ENCODE results near the gene SYNGAP1. TPM values are rescaled to one million over a fixed set of nuclear protein-coding genes. Genes with fewer than 3 reads are reported as not detected.

SYNGAP1 gene
- total and polyA plus RNA-seq, 4 donors = 0.32 to 1.8 (median 1.1) TPM

DNA sequence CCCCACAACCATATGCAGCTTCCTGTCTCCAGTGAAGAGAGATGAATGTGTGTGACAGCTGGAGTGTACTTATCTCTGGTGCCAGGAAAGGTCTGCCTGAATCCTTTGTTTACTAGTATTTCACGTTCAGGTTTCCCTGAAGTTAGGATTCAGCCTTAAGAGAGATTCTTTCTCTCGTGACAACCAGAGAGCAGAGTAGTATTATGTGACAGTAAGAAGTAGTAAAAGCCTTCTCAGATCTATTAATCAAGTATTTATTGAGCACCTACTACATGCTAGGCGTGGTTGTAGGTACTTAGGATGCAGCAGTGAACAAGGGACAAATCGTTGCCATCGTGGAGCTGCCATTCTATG is 27.3 kb upstream of the SYNGAP1 start (continued):
- no peak for TF ChIP-seq REST (IDR thresholded peaks at IDR 0.05)
- no peak for TF ChIP-seq JUND (IDR thresholded peaks at IDR 0.05)
- no peak for TF ChIP-seq TAF1 (conservative IDR thresholded peaks at IDR 0.05)

GRCh38 chr6:33392979-33393378 is 26.9 kb upstream of the SYNGAP1 start:
- Histone ChIP-seq H3K36me3 (ENCODE audit: control insufficient read depth in 4 of 4, insufficient read depth in 3 of 4, low read depth in 1 of 4, low read length in 3 of 4) (no peaks in the 10 kb centered on the region), H3K4me3 (ENCODE audit: low read depth in 1 of 3, low read length in 3 of 3) (no peak overlapping the region), H3K27me3 (ENCODE audit: control insufficient read depth in 4 of 4, insufficient read depth in 4 of 4, low read length in 3 of 4) (no peaks in the 10 kb centered on the region), H3K4me1 (ENCODE audit: control insufficient read depth in 4 of 4, insufficient read depth in 4 of 4, low read length in 3 of 4) (peaks cover 0 to 10% (median 8%) of the 10 kb centered on the region in 4 donors), H3K9me3 (ENCODE audit: control insufficient read depth in 4 of 4, low read length in 3 of 4) (no peaks in the 10 kb centered on the region), H3K27ac (ENCODE audit: low read depth in 1 of 2, low read length in 2 of 2) (no peak overlapping the region), H3K9ac (ENCODE audit: low read depth in 1 of 2, low read length in 2 of 2) (peak overlapping the region in 1 of 2 donors; percentile 4)
- 71% methylated on average over 3 of the region's 3 CpGs for WGBS
- DNase-seq (ENCODE audit: low spot score) = no peak
- no peak for TF ChIP-seq FOXA1 (IDR thresholded peaks at IDR 0.05)
- TF ChIP-seq REST (IDR thresholded peaks at IDR 0.05) = no peak
- TF ChIP-seq, protein P1, sequence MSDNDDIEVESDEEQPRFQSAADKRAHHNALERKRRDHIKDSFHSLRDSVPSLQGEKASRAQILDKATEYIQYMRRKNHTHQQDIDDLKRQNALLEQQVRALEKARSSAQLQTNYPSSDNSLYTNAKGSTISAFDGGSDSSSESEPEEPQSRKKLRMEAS (IDR thresholded peaks at IDR 0.05) = no peak
- TF ChIP-seq, protein P2, sequence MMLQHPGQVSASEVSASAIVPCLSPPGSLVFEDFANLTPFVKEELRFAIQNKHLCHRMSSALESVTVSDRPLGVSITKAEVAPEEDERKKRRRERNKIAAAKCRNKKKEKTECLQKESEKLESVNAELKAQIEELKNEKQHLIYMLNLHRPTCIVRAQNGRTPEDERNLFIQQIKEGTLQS (IDR thresholded peaks at IDR 0.05) = no peak
- no peak for TF ChIP-seq HNF4A (conservative IDR thresholded peaks at IDR 0.05)
- no peak for TF ChIP-seq HNF4G (IDR thresholded peaks at IDR 0.05)
- TF ChIP-seq, protein P3, sequence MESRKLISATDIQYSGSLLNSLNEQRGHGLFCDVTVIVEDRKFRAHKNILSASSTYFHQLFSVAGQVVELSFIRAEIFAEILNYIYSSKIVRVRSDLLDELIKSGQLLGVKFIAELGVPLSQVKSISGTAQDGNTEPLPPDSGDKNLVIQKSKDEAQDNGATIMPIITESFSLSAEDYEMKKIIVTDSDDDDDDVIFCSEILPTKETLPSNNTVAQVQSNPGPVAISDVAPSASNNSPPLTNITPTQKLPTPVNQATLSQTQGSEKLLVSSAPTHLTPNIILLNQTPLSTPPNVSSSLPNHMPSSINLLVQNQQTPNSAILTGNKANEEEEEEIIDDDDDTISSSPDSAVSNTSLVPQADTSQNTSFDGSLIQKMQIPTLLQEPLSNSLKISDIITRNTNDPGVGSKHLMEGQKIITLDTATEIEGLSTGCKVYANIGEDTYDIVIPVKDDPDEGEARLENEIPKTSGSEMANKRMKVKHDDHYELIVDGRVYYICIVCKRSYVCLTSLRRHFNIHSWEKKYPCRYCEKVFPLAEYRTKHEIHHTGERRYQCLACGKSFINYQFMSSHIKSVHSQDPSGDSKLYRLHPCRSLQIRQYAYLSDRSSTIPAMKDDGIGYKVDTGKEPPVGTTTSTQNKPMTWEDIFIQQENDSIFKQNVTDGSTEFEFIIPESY (IDR thresholded peaks at IDR 0.05) = no peak
- no peak for TF ChIP-seq CTCF (IDR thresholded peaks at IDR 0.05; ENCODE audit: low read depth, low read length, missing input control)
- no peak for TF ChIP-seq JUND (IDR thresholded peaks at IDR 0.05)

Measured in liver (tissue), 9 donors.